Measurements from ENCODE around the gene TNFAIP3. TPM values are rescaled to one million over a fixed set of nuclear protein-coding genes. Genes with fewer than 3 reads are reported as not detected.

Gene TNFAIP3
- total RNA-seq, 1 donor from 2014 or later, result 1.8 TPM

DNA sequence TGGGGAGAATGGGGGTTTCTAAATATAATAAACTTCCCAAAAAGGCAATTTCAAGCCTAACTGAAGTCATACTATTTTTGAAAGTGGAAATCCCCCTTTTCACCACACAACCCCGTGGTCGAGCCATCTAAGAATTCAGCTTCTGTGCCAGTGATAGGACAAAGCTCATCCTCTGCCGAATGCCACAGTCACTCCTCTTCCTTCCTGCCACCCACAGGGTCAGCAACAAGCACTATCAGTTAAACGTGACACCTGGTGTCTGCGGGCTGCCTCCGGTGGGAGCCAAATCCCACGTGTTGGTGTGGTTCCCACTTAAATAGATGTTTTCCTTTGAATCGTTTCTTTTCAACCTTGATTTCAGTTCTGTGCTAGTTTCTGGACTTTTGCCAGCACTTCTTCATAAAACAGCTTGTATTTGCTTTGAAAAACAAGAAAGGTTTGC, 60.7 kb downstream of the TNFAIP3 start:
- no peak for DNase-seq (ENCODE audit: low spot score)
- no peak overlapping the region for H3K4me3 Mint-ChIP-seq
- no peak overlapping the region for H3K27ac ChIP-seq
- H3K27ac Mint-ChIP-seq, result no peak overlapping the region
- H3K4me3 ChIP-seq, result no peak overlapping the region
- H3K4me1 Mint-ChIP-seq, result peaks cover 4% of the 10 kb centered on the region
- no peaks in the 10 kb centered on the region for H3K36me3 ChIP-seq
- H3K9me3 ChIP-seq (ENCODE audit: low read depth), result no peaks in the 10 kb centered on the region
- no peaks in the 10 kb centered on the region for H3K27me3 ChIP-seq
- H3K9me3 Mint-ChIP-seq, result no peaks in the 10 kb centered on the region
- no peak for TF ChIP-seq EZH2 (IDR thresholded peaks at IDR 0.05)
- TF ChIP-seq, protein P1, sequence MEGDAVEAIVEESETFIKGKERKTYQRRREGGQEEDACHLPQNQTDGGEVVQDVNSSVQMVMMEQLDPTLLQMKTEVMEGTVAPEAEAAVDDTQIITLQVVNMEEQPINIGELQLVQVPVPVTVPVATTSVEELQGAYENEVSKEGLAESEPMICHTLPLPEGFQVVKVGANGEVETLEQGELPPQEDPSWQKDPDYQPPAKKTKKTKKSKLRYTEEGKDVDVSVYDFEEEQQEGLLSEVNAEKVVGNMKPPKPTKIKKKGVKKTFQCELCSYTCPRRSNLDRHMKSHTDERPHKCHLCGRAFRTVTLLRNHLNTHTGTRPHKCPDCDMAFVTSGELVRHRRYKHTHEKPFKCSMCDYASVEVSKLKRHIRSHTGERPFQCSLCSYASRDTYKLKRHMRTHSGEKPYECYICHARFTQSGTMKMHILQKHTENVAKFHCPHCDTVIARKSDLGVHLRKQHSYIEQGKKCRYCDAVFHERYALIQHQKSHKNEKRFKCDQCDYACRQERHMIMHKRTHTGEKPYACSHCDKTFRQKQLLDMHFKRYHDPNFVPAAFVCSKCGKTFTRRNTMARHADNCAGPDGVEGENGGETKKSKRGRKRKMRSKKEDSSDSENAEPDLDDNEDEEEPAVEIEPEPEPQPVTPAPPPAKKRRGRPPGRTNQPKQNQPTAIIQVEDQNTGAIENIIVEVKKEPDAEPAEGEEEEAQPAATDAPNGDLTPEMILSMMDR (IDR thresholded peaks at IDR 0.05), result no peak
- no peak for TF ChIP-seq EZH2phosphoT487 (IDR thresholded peaks at IDR 0.05)
- no peak overlapping the region for H3K9ac ChIP-seq
- no peak overlapping the region for H3K4me2 ChIP-seq
- H3K27me3 Mint-ChIP-seq (ENCODE audit: insufficient read depth, low read depth), result peaks cover 7% of the 10 kb centered on the region
- no peaks in the 10 kb centered on the region for H3K36me3 Mint-ChIP-seq
- no peaks in the 10 kb centered on the region for H4K20me1 ChIP-seq (ENCODE audit: low read depth)
- no peak overlapping the region for H2AFZ ChIP-seq (replicated peaks)
- peaks cover 27% of the 10 kb centered on the region for H3K4me1 ChIP-seq
- H3K79me2 ChIP-seq (ENCODE audit: low read depth), result no peaks in the 10 kb centered on the region
- H3F3A ChIP-seq (ENCODE audit: low read depth), result no peaks in the 10 kb centered on the region

DNA sequence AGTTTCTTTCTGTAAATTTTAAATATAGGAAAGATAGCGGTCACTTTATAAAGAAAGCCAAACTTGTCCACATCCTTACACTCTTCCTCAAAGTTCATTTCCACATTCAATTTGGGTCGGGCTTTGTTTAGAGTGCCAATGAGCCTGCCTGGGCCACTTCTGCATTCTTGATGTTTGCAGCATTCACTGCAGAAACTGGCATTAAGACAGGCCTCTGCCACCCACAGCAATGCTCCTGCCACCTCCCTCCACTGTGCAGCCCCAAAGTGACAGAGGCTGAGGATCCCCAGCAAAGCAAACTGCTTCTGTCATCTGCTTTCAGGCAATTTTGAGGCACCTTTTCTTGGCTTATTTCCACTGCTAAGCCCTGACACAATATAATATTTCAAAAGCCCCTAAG, 61.2 kb downstream of the TNFAIP3 start:
- Histone ChIP-seq H3K36me3 (no peaks in the 10 kb centered on the region), H3K9ac (no peak overlapping the region), H3F3A (ENCODE audit: low read depth) (no peaks in the 10 kb centered on the region), H3K27ac (no peak overlapping the region), H3K79me2 (ENCODE audit: low read depth) (no peaks in the 10 kb centered on the region), H3K4me1 (peaks cover 27% of the 10 kb centered on the region), H3K4me2 (no peak overlapping the region), H4K20me1 (ENCODE audit: low read depth) (no peaks in the 10 kb centered on the region), H2AFZ (replicated peaks) (no peak overlapping the region), H3K9me3 (ENCODE audit: low read depth) (no peaks in the 10 kb centered on the region), H3K4me3 (no peak overlapping the region), H3K27me3 (no peaks in the 10 kb centered on the region)
- TF ChIP-seq EZH2 (IDR thresholded peaks at IDR 0.05), result no peak
- Mint-ChIP-seq H3K36me3 (no peaks in the 10 kb centered on the region), H3K4me1 (peaks cover 4% of the 10 kb centered on the region), H3K9me3 (no peaks in the 10 kb centered on the region), H3K27me3 (ENCODE audit: insufficient read depth, low read depth) (peaks cover 7% of the 10 kb centered on the region), H3K27ac (no peak overlapping the region), H3K4me3 (no peak overlapping the region)
- no peak for DNase-seq (ENCODE audit: low spot score)

DNA sequence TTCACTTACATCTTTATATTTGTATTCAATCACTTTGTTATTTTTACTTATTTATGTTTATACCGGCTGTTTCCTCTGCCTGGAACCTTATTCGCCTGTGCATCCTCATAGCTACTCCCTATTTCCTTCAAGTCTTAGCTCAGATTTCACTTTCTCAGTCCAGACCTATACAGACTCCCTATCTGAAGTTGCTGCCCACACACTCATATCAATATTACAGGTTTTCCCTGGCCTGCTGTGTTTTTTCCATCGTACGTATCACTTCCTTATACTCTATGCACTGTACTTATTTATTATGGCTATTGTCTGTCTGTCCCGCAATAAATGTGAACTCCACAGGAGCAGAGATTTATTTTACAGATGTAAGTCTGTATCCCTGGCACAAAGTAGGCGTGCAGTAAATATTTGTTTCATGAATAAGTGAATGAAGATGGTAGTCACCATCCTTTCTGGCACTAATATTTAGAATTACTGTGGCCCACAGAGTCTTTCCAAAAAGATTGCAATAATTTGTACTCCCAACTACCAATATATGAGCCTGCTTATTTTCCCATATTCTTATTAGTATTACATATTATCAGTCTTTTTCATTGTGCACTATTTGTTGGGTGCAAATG, 64.9 kb downstream of the TNFAIP3 start:
- H3K9ac ChIP-seq, result no peak overlapping the region
- no peaks in the 10 kb centered on the region for H3K27me3 ChIP-seq
- H3K36me3 ChIP-seq, result peaks cover 7% of the 10 kb centered on the region
- DNase-seq (ENCODE audit: low spot score), result no peak
- Mint-ChIP-seq H3K4me1 (no peaks in the 10 kb centered on the region), H3K9me3 (peaks cover 8% of the 10 kb centered on the region), H3K36me3 (no peaks in the 10 kb centered on the region), H3K27me3 (ENCODE audit: insufficient read depth, low read depth) (peaks cover 4% of the 10 kb centered on the region), H3K27ac (no peak overlapping the region), H3K4me3 (no peak overlapping the region)
- no peak overlapping the region for H3K4me3 ChIP-seq
- no peaks in the 10 kb centered on the region for H3F3A ChIP-seq (ENCODE audit: low read depth)
- H3K9me3 ChIP-seq (ENCODE audit: low read depth), result peaks cover 6% of the 10 kb centered on the region
- no peak overlapping the region for H2AFZ ChIP-seq (replicated peaks)
- H3K79me2 ChIP-seq (ENCODE audit: low read depth), result no peaks in the 10 kb centered on the region
- H3K4me2 ChIP-seq, result no peak overlapping the region
- TF ChIP-seq EZH2phosphoT487 (IDR thresholded peaks at IDR 0.05), result no peak
- no peak overlapping the region for H3K27ac ChIP-seq
- H3K4me1 ChIP-seq, result peaks cover 5% of the 10 kb centered on the region
- H4K20me1 ChIP-seq (ENCODE audit: low read depth), result no peaks in the 10 kb centered on the region

Other genes with a start within 250 kb of the TNFAIP3 start
- 29.9 and 35.4 TPM in 2 replicates for gene PERP, start 240.2 kb downstream of the TNFAIP3 start, total RNA-seq (ENCODE audit: low replicate concordance)